Keratinocyte (primary cell): Measurements from ENCODE around the gene ICAM2. TPM values are rescaled to one million over a fixed set of nuclear protein-coding genes. Genes with fewer than 3 reads are reported as not detected.

ENCODE experiments used
- DNase-seq: peaks from one replicate; pipeline ENCODE4 v3.0.0-alpha.2; 2011; ENCODE audit warnings: low read depth, missing footprints, low spot score
- FAIRE-seq: peaks from 2 replicates; lab custom pipeline; 2011; peaks lifted over from hg19 to GRCh38; lab: Jason Lieb, UNC
- H2AFZ ChIP-seq: 2 replicates; pipeline ENCODE4 v1.6.0; 2012; ENCODE audit warnings: low read length, control low read depth, inconsistent platforms; ENCODE audit not compliant: control insufficient read depth
- H3K27ac ChIP-seq: 2 replicates; pipeline ENCODE4 v1.5.1; 2011; ENCODE audit warnings: low read length; ENCODE audit not compliant: control insufficient read depth, insufficient read depth
- H3K27me3 ChIP-seq: 3 replicates; pipeline ENCODE4 v1.6.0; 2011; ENCODE audit warnings: low read length; ENCODE audit not compliant: control insufficient read depth, insufficient read depth; ENCODE audit errors: extremely low read depth
- H3K36me3 ChIP-seq, 2 experiments: 2 replicates in 1 of 2; 3 replicates in 1 of 2; pipeline ENCODE4 v1.5.1; 2011; ENCODE audit warnings: low read length in 2 of 2, mild to moderate bottlenecking in 1 of 2; ENCODE audit not compliant: control insufficient read depth in 2 of 2, insufficient read depth in 2 of 2; ENCODE audit errors: extremely low read depth in 1 of 2
- H3K4me1 ChIP-seq: 3 replicates; pipeline ENCODE4 v1.5.1; 2011; ENCODE audit warnings: low read length; ENCODE audit not compliant: control insufficient read depth, insufficient read depth; ENCODE audit errors: extremely low read depth
- H3K4me2 ChIP-seq: 3 replicates; pipeline ENCODE4 v1.6.0; 2011; ENCODE audit warnings: low read depth, low read length; ENCODE audit not compliant: control insufficient read depth, insufficient read depth; ENCODE audit errors: extremely low read depth
- H3K4me3 ChIP-seq, 3 experiments: fragments of 200-600 bp in 1 of 3; sonication (generic) in 1 of 3; 2 replicates in 2 of 3; 3 replicates in 1 of 3; pipeline ENCODE4 v1.5.1; 2011 to 2016; ENCODE audit warnings: low read length in 3 of 3, mild to moderate bottlenecking in 3 of 3, control low read depth in 2 of 3, inconsistent platforms in 1 of 3, low read depth in 1 of 3, mixed read lengths in 1 of 3, mixed run types in 1 of 3, moderate library complexity in 1 of 3; ENCODE audit not compliant: control insufficient read depth in 2 of 3, insufficient read depth in 2 of 3; ENCODE audit errors: extremely low read depth in 1 of 3
- H3K79me2 ChIP-seq: 2 replicates; pipeline ENCODE4 v1.6.0; 2012; ENCODE audit warnings: low read length; ENCODE audit not compliant: control insufficient read depth, insufficient read depth
- H3K9ac ChIP-seq: 3 replicates; pipeline ENCODE4 v1.6.0; 2011; ENCODE audit warnings: low read length; ENCODE audit not compliant: control insufficient read depth, insufficient read depth; ENCODE audit errors: extremely low read depth
- H3K9me1 ChIP-seq: 3 replicates; pipeline ENCODE4 v1.6.0; 2011; ENCODE audit warnings: low read length; ENCODE audit not compliant: control insufficient read depth, insufficient read depth; ENCODE audit errors: extremely low read depth
- H3K9me3 ChIP-seq: 2 replicates; pipeline ENCODE4 v1.5.1; 2012; ENCODE audit warnings: low read depth, low read length; ENCODE audit not compliant: control insufficient read depth
- H4K20me1 ChIP-seq: 3 replicates; pipeline ENCODE4 v1.6.0; 2011; ENCODE audit warnings: low read length; ENCODE audit not compliant: control insufficient read depth, insufficient read depth; ENCODE audit errors: extremely low read depth
- EZH2 ChIP-seq: IDR thresholded peaks from one replicate; pipeline ENCODE4 v1.6.1; 2012; ENCODE audit warnings: inconsistent platforms, mild to moderate bottlenecking, low read length, moderate library complexity
- dilution Hi-C: fragments of 300-500 bp; cut with MboI; formaldehyde crosslinking; loops from one replicate; pipeline ENCODE4 v1.7.0; 2020; ENCODE audit warnings: low sequenced_read_pairs; ENCODE audit not compliant: extremely low pct_ligation_motif_present
- polyA plus RNA-seq, 5 experiments: library from polyadenylated mRNA; depleted of rRNA in 3 of 5; stranded (reverse) in 3 of 5; stranded (forward) in 1 of 5; unstranded in 1 of 5; fragments of >200 nt; gene quantifications; 1 replicate in 1 of 5; 2 replicates in 3 of 5; 3 replicates in 1 of 5; pipeline versions ENCODE4 v1.2.1 to v1.2.3, GENCODE V29; 2011 to 2012; ENCODE audit warnings: missing spikeins in 2 of 5, low read depth in 1 of 5, low replicate concordance in 1 of 5
- TF ChIP-seq, protein P1 (sequence below), 3 experiments: IDR thresholded peaks in 1 of 3; conservative IDR thresholded peaks in 1 of 3; optimal IDR thresholded peaks in 1 of 3; 2 replicates in 2 of 3; 3 replicates in 1 of 3; pipeline versions ENCODE3 to v1.5.1; 2011; ENCODE audit warnings: low read length in 3 of 3, mild to moderate bottlenecking in 3 of 3, moderate library complexity in 2 of 3, control low read depth in 1 of 3, inconsistent platforms in 1 of 3; ENCODE audit not compliant: insufficient read depth in 2 of 3; ENCODE audit errors: extremely low read depth in 1 of 3

Gene ICAM2
- polyA plus RNA-seq, 1 donor (not counting 4 experiments of a cell fraction or from before 2014, with no cell fraction given), result 0.09 TPM

DNA sequence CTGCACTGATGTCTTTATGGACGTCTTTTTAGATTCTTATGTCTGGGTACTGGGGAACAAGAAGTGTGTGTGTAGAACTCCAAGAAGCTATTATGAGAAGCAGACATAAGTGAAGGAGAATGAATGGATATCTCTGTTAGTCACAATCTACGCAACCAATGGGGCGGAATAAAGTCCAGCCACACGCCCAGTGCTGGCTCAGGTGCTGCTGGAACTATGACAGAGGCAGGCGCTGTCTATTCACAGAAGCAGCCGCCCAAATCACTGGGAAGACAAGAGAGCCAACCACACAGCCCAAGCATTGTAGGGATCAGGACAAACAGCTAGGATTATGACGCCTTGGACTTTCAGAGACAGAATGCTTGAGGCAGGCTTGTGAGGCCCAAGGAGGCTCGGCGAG, 43.9 kb upstream of the ICAM2 start:
- no peaks in the 10 kb centered on the region for H3K79me2 ChIP-seq
- H4K20me1 ChIP-seq, result no peaks in the 10 kb centered on the region
- no peak for FAIRE-seq
- TF ChIP-seq, protein P1, sequence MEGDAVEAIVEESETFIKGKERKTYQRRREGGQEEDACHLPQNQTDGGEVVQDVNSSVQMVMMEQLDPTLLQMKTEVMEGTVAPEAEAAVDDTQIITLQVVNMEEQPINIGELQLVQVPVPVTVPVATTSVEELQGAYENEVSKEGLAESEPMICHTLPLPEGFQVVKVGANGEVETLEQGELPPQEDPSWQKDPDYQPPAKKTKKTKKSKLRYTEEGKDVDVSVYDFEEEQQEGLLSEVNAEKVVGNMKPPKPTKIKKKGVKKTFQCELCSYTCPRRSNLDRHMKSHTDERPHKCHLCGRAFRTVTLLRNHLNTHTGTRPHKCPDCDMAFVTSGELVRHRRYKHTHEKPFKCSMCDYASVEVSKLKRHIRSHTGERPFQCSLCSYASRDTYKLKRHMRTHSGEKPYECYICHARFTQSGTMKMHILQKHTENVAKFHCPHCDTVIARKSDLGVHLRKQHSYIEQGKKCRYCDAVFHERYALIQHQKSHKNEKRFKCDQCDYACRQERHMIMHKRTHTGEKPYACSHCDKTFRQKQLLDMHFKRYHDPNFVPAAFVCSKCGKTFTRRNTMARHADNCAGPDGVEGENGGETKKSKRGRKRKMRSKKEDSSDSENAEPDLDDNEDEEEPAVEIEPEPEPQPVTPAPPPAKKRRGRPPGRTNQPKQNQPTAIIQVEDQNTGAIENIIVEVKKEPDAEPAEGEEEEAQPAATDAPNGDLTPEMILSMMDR (optimal IDR thresholded peaks at IDR 0.05 in 1 of 3, IDR thresholded peaks at IDR 0.05 in 1 of 3, conservative IDR thresholded peaks at IDR 0.05 in 1 of 3; ENCODE audit: extremely low read depth in 1 of 3, insufficient read depth in 2 of 3, low read length in 3 of 3), result no peak
- no peak for TF ChIP-seq EZH2
- no peak overlapping the region for H3K9ac ChIP-seq
- peaks cover 2% of the 10 kb centered on the region for H3K9me1 ChIP-seq
- peaks cover 16 to 43% of the 10 kb centered on the region in 2 experiments for H3K36me3 ChIP-seq
- no peaks in the 10 kb centered on the region for H3K9me3 ChIP-seq
- DNase-seq, result no peak
- H3K4me2 ChIP-seq, result no peak overlapping the region
- no peak overlapping the region for H2AFZ ChIP-seq
- peaks cover 11% of the 10 kb centered on the region for H3K4me1 ChIP-seq
- H3K4me3 ChIP-seq, result no peak overlapping the region
- no peak overlapping the region for H3K27ac ChIP-seq
- dilution Hi-C loops, result no loop called here
- H3K27me3 ChIP-seq, result no peaks in the 10 kb centered on the region

DNA sequence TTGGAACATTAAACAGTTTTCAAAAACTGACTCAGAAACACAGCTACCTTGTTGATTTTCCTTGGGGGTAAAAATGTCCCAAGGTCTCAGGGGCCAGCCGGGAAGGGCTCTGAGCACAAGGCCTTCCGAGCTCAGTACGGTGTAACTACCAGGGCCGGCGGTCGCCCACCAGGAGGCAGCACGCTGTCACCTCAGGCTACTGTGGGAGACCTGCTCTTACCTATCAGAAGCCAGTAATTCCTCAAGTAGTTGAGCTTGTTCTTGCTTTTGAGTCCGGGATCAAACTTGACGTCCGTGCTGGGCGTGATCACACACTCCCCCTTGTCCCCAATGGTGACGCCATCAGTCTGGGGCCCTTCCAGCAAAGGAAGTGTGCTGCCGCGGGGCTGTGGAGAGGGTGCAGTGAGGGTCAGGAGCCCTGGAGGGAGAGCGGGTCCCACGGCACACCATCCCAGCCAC, 43.4 kb upstream of the ICAM2 start:
- Histone ChIP-seq H3K79me2 (no peaks in the 10 kb centered on the region), H3K36me3 (peaks cover 16 to 48% of the 10 kb centered on the region in 2 experiments), H4K20me1 (no peaks in the 10 kb centered on the region), H3K27ac (no peak overlapping the region), H3K9me3 (no peaks in the 10 kb centered on the region), H3K27me3 (no peaks in the 10 kb centered on the region), H3K9me1 (peaks cover 2% of the 10 kb centered on the region), H2AFZ (no peak overlapping the region), H3K4me2 (no peak overlapping the region), H3K4me1 (peaks cover 11% of the 10 kb centered on the region), H3K9ac (no peak overlapping the region), H3K4me3 (no peak overlapping the region)
- DNase-seq (no peak), FAIRE-seq (no peak)
- dilution Hi-C loops, result no loop called here
- no peak for TF ChIP-seq EZH2
- TF ChIP-seq, protein P1 (optimal IDR thresholded peaks at IDR 0.05 in 1 of 3, IDR thresholded peaks at IDR 0.05 in 1 of 3, conservative IDR thresholded peaks at IDR 0.05 in 1 of 3; ENCODE audit: extremely low read depth in 1 of 3, insufficient read depth in 2 of 3, low read length in 3 of 3), result peak; percentile 27 to 78 (median 48)
